Activated CD4-positive, alpha-beta T cell treated with anti-CD3 and anti-CD28 coated beads, Interleukin-2, amount 10 ng/mL, durations not matched to agents 7 days and 5 days (primary cell): ENCODE data around the gene NEXN. TPM values are rescaled to one million over a fixed set of nuclear protein-coding genes. Genes with fewer than 3 reads are reported as not detected.

Experiments
- CTCF ChIA-PET: fragments of 350-600 bp; sonication (Branson Sonifier 250); formaldehyde crosslinking; loops from one replicate; lab custom pipeline; 2021; ENCODE audit warnings: antibody characterized with exemption; lab: Charles Lee
- POLR2A ChIA-PET: fragments of 350-600 bp; sonication (Branson Sonifier 250); formaldehyde crosslinking; loops from one replicate; lab custom pipeline; 2021; ENCODE audit warnings: antibody characterized with exemption; lab: Charles Lee
- DNase-seq: peaks from one replicate; pipeline ENCODE4 v3.0.0-alpha.2; 2020
- H3K27ac Mint-ChIP-seq: one replicate; pipeline ENCODE4 v1.8.0; 2021; ENCODE audit warnings: mild to moderate bottlenecking, moderate library complexity, mixed read lengths
- H3K27me3 Mint-ChIP-seq: one replicate; pipeline ENCODE4 v1.8.0; 2021; ENCODE audit warnings: mixed read lengths
- H3K36me3 Mint-ChIP-seq: one replicate; pipeline ENCODE4 v1.8.0; 2021; ENCODE audit warnings: low read depth, mixed read lengths
- H3K4me1 Mint-ChIP-seq: one replicate; pipeline ENCODE4 v1.8.0; 2021; ENCODE audit warnings: mixed read lengths
- H3K4me3 Mint-ChIP-seq: one replicate; pipeline ENCODE4 v1.8.0; 2021; ENCODE audit warnings: mild to moderate bottlenecking, moderate library complexity, mixed read lengths
- H3K9me3 Mint-ChIP-seq: one replicate; pipeline ENCODE4 v1.8.0; 2021; ENCODE audit warnings: mixed read lengths
- total RNA-seq, 2 experiments: library from RNA; stranded (reverse); gene quantifications; one replicate each; pipeline ENCODE4 v1.2.3, GENCODE V29; 2021

The NEXN gene
- total RNA-seq: 1 to 10 TPM; 5.3 to 5.7 TPM

GRCh38 chr1:77888081-77888780, at the start of gene NEXN:
NEXN (plus strand) TSS chr1:77888624; CDS start chr1:77916107, 27,483 bp downstream.
- DNase-seq: no peak
- Mint-ChIP-seq H3K27me3 (peaks cover 22% of the 10 kb centered on the region), H3K4me1 (peaks cover 10% of the 10 kb centered on the region), H3K27ac (no peak within 1 kb of the TSS), H3K36me3 (peaks cover 6% of the 10 kb centered on the region), H3K9me3 (no peaks in the 10 kb centered on the region), H3K4me3 (peak within 1 kb of the TSS; percentile 54)
- ChIA-PET CTCF (interaction anchor here (1.1 to 1.3 kb wide), 2 partner anchors 12 to 26 kb away, joined by 3 read pairs; no protein-coding TSS in a partner anchor), POLR2A (no interaction called here)

DNA sequence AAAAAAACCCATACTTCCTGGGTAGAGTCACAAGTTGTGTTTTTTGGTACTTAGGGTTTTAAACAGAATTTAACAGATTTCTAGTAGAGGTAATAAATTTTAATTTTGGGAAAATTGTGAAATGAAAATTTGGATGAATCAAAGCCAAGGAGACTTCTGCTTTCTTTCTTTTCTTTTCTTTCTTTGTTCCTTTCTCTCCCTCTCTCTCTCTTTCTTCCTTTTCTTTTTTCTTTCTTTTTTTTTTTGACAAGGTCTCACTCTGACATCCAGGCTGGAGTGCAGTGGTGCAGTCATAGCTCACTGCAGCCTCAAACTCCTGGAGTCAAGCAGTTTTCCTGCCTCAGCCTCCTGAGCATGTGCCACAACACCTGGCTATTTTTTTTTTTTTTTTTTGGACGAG, 46.9 kb upstream of the NEXN start:
- H3K9me3 Mint-ChIP-seq: no peaks in the 10 kb centered on the region
- no peak for DNase-seq
- peaks cover 3% of the 10 kb centered on the region for H3K4me1 Mint-ChIP-seq
- CTCF ChIA-PET: no interaction called here
- H3K4me3 Mint-ChIP-seq: no peak overlapping the region
- peaks cover 11% of the 10 kb centered on the region for H3K36me3 Mint-ChIP-seq
- POLR2A ChIA-PET: no interaction called here
- no peaks in the 10 kb centered on the region for H3K27me3 Mint-ChIP-seq
- peak overlapping the region; percentile 33 for H3K27ac Mint-ChIP-seq

- no peak for DNase-seq
- no peak overlapping the region for H3K27ac Mint-ChIP-seq
- H3K9me3 Mint-ChIP-seq: no peaks in the 10 kb centered on the region
- CTCF ChIA-PET: interaction anchor here (1.5 kb wide), 1 partner anchor 22 kb away, joined by 3 read pairs; no protein-coding TSS in a partner anchor
- H3K4me3 Mint-ChIP-seq: no peak overlapping the region
- POLR2A ChIA-PET: no interaction called here
- H3K4me1 Mint-ChIP-seq: peaks cover 3% of the 10 kb centered on the region
- H3K27me3 Mint-ChIP-seq: no peaks in the 10 kb centered on the region
- peaks cover 8% of the 10 kb centered on the region for H3K36me3 Mint-ChIP-seq
Observed at GRCh38 chr1:77845951-77846350, 42.5 kb upstream of the NEXN start.

DNA sequence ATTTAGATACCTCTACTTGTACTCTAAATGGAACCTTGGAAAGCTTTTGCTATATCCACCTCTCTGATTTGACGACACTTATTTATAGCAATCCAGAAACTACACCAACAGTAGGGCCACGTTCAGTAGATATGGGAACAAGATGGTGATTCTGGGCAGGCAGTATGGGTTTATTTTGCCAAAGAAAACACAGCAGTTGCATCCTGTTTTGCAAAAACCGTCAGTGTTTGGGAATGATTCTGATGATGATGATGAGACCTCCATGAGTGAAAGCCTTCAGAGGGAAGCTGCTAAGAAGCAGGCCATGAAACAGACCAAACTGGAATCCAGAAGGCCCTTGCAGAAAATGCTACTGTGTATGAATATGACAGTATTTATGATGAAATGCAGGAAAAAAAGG, 41.5 kb upstream of the NEXN start:
- peaks cover 8% of the 10 kb centered on the region for H3K36me3 Mint-ChIP-seq
- ChIA-PET CTCF (interaction anchor here (1.5 kb wide), 1 partner anchor 21 kb away, joined by 3 read pairs; no protein-coding TSS in a partner anchor), POLR2A (interaction anchor here (0.6 kb wide), 1 partner anchor 92 kb away, joined by 3 read pairs; no protein-coding TSS in a partner anchor)
- no peaks in the 10 kb centered on the region for H3K27me3 Mint-ChIP-seq
- no peak overlapping the region for H3K27ac Mint-ChIP-seq
- no peak overlapping the region for H3K4me3 Mint-ChIP-seq
- H3K9me3 Mint-ChIP-seq: no peaks in the 10 kb centered on the region
- peaks cover 3% of the 10 kb centered on the region for H3K4me1 Mint-ChIP-seq
- no peak for DNase-seq

GRCh38 chr1:77847621-77848080, 40.8 kb upstream of the NEXN start:
- H3K4me3 Mint-ChIP-seq: no peak overlapping the region
- ChIA-PET CTCF (interaction anchor here (1.5 kb wide), 1 partner anchor 20 kb away, joined by 3 read pairs; no protein-coding TSS in a partner anchor), POLR2A (interaction anchor here (0.6 kb wide), 1 partner anchor 92 kb away, joined by 3 read pairs; no protein-coding TSS in a partner anchor)
- no peaks in the 10 kb centered on the region for H3K27me3 Mint-ChIP-seq
- no peaks in the 10 kb centered on the region for H3K9me3 Mint-ChIP-seq
- peaks cover 3% of the 10 kb centered on the region for H3K4me1 Mint-ChIP-seq
- no peak overlapping the region for H3K27ac Mint-ChIP-seq
- H3K36me3 Mint-ChIP-seq: peaks cover 10% of the 10 kb centered on the region
- DNase-seq: no peak

GRCh38 chr1:77850082-77850481, 38.3 kb upstream of the NEXN start:
- DNase-seq: no peak
- H3K4me3 Mint-ChIP-seq: no peak overlapping the region
- peaks cover 24% of the 10 kb centered on the region for H3K36me3 Mint-ChIP-seq
- no peak overlapping the region for H3K27ac Mint-ChIP-seq
- peaks cover 9% of the 10 kb centered on the region for H3K9me3 Mint-ChIP-seq
- H3K27me3 Mint-ChIP-seq: no peaks in the 10 kb centered on the region
- peaks cover 3% of the 10 kb centered on the region for H3K4me1 Mint-ChIP-seq
- POLR2A ChIA-PET: no interaction called here
- CTCF ChIA-PET: no interaction called here

- POLR2A ChIA-PET: interaction anchor here (0.6 kb wide), 1 partner anchor 123 kb away, joined by 3 read pairs; no protein-coding TSS in a partner anchor
- Mint-ChIP-seq H3K27me3 (no peaks in the 10 kb centered on the region), H3K36me3 (peaks cover 51% of the 10 kb centered on the region), H3K4me1 (peaks cover 13% of the 10 kb centered on the region), H3K27ac (no peak overlapping the region), H3K9me3 (peaks cover 27% of the 10 kb centered on the region), H3K4me3 (no peak overlapping the region)
- DNase-seq: no peak
- CTCF ChIA-PET: no interaction called here
Observed at GRCh38 chr1:77857552-77857951, 30.9 kb upstream of the NEXN start.

DNA sequence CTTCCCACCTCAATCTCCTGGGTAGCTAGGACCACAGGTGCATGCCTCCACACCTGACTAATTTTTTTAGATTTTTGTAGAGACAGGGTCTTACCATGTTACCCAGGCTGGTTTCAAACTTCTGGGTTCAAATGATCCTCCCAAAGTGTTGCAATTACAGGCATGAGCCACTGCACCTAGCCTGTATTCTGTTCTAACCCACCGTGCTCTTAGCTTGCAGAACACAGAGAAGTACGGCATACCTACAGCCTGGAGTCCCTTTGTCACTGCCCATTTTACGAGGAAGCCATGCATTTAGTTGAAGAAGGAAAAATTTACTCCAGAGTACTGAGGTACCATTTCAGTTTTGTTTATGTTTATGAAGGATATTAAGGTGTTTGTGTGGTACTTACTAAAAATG, 29.7 kb upstream of the NEXN start:
- DNase-seq: no peak
- ChIA-PET CTCF (interaction anchor here (0.8 to 2.0 kb wide), 2 partner anchors 10 to 21 kb away, joined by 3 to 5 read pairs; no protein-coding TSS in a partner anchor), POLR2A (no interaction called here)
- Mint-ChIP-seq H3K36me3 (peaks cover 47% of the 10 kb centered on the region), H3K4me1 (peaks cover 13% of the 10 kb centered on the region), H3K27me3 (no peaks in the 10 kb centered on the region), H3K27ac (no peak overlapping the region), H3K9me3 (peaks cover 27% of the 10 kb centered on the region), H3K4me3 (no peak overlapping the region)

DNA sequence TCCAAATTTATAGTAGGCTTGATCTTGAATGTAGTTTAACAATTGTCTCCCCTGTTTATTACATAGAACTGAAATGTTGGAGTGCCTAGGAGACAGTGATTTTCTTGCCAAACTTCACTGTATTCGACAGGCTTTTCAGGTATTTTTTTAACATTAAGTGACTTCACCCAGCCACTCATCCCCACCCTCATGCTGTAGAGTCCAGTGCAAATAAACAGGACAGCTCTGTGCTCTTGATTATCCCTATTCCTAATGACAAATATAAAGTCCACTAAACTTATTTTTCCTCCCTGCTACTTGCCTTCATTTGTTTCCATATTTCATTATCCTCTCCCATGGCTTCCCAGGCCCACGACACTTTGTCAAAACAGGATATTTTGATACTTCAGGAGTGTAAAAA, 29.2 kb upstream of the NEXN start:
- ChIA-PET POLR2A (no interaction called here), CTCF (interaction anchor here (0.8 to 2.0 kb wide), 2 partner anchors 10 to 21 kb away, joined by 3 to 5 read pairs; no protein-coding TSS in a partner anchor)
- Mint-ChIP-seq H3K27ac (no peak overlapping the region), H3K27me3 (no peaks in the 10 kb centered on the region), H3K4me1 (peaks cover 13% of the 10 kb centered on the region), H3K36me3 (peaks cover 42% of the 10 kb centered on the region), H3K4me3 (no peak overlapping the region), H3K9me3 (peaks cover 23% of the 10 kb centered on the region)
- DNase-seq: no peak

GRCh38 chr1:77866296-77866695, 22.1 kb upstream of the NEXN start:
- no peak for DNase-seq
- H3K36me3 Mint-ChIP-seq: peaks cover 15% of the 10 kb centered on the region
- no peaks in the 10 kb centered on the region for H3K27me3 Mint-ChIP-seq
- ChIA-PET POLR2A (interaction anchor here (0.6 kb wide), 1 partner anchor 190 kb away, joined by 3 read pairs; no protein-coding TSS in a partner anchor), CTCF (interaction anchor here (1.5 to 1.7 kb wide), 2 partner anchors 17 kb away, joined by 4 to 6 read pairs; no protein-coding TSS in a partner anchor)
- H3K9me3 Mint-ChIP-seq: no peaks in the 10 kb centered on the region
- H3K27ac Mint-ChIP-seq: no peak overlapping the region
- H3K4me1 Mint-ChIP-seq: no peaks in the 10 kb centered on the region
- no peak overlapping the region for H3K4me3 Mint-ChIP-seq

GRCh38 chr1:77872645-77873044, 15.8 kb upstream of the NEXN start:
- Mint-ChIP-seq H3K36me3 (peaks cover 12% of the 10 kb centered on the region), H3K27me3 (no peaks in the 10 kb centered on the region), H3K4me1 (no peaks in the 10 kb centered on the region), H3K27ac (no peak overlapping the region), H3K9me3 (no peaks in the 10 kb centered on the region), H3K4me3 (no peak overlapping the region)
- CTCF ChIA-PET: no interaction called here
- no peak for DNase-seq
- POLR2A ChIA-PET: no interaction called here

DNA sequence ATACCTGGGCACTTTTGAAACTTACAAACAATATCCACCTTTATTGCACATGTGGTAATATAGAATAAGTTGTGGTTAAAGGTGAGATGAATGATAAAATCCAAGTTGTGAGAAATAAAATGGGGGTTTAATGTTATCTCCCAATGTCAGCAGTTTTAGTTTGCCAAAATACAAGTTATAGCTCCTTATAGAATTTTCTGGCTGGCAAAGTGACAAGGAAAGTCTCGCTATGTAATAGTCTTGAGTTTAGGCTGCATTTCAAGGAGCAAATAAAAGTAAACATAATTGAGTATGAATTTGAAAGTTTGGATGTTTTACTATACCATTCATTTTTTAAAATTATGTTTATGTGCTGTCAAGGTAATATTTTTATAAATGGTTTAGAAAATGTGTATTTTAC, 15.0 kb upstream of the NEXN start:
- Mint-ChIP-seq H3K27me3 (no peaks in the 10 kb centered on the region), H3K9me3 (no peaks in the 10 kb centered on the region), H3K4me1 (no peaks in the 10 kb centered on the region), H3K4me3 (no peak overlapping the region), H3K27ac (no peak overlapping the region), H3K36me3 (peaks cover 9% of the 10 kb centered on the region)
- no peak for DNase-seq
- CTCF ChIA-PET: no interaction called here
- POLR2A ChIA-PET: no interaction called here

GRCh38 chr1:77874804-77875445, 13.5 kb upstream of the NEXN start:
- Mint-ChIP-seq H3K9me3 (no peaks in the 10 kb centered on the region), H3K27ac (no peak overlapping the region), H3K27me3 (no peaks in the 10 kb centered on the region), H3K4me1 (no peaks in the 10 kb centered on the region), H3K4me3 (no peak overlapping the region), H3K36me3 (peaks cover 5% of the 10 kb centered on the region)
- ChIA-PET POLR2A (no interaction called here), CTCF (no interaction called here)
- DNase-seq: no peak
